H1 (cell line): ENCODE data around the gene DNMT1. TPM values are rescaled to one million over a fixed set of nuclear protein-coding genes. Genes with fewer than 3 reads are reported as not detected.

ENCODE experiments used
- CTCF ChIA-PET: fragments of 300-600 bp; sonication (Branson Sonifier 250); formaldehyde crosslinking; loops from one replicate; lab custom pipeline; 2021; ENCODE audit not compliant: partially characterized antibody; lab: Charles Lee
- POLR2A ChIA-PET: fragments of 300-600 bp; sonication (Branson Sonifier 250); formaldehyde crosslinking; loops from one replicate; lab custom pipeline; 2021; ENCODE audit warnings: inconsistent platforms; ENCODE audit not compliant: partially characterized antibody; lab: Charles Lee
- DNase-seq, 2 experiments: peaks; one replicate each; pipeline versions ENCODE4 v3.0.0 to v3.0.0-alpha.2; 2010 to 2022; ENCODE audit warnings: low spot score in 2 of 2, low read depth in 1 of 2, mixed read lengths in 1 of 2
- FAIRE-seq: peaks from 2 replicates; lab custom pipeline; 2011; peaks lifted over from hg19 to GRCh38; lab: Jason Lieb, UNC
- H2AFZ ChIP-seq: 2 replicates; pipeline ENCODE4 v1.8.1; 2012; ENCODE audit warnings: low read length, inconsistent platforms
- H2AK5ac ChIP-seq: 2 replicates; pipeline ENCODE4 v1.6.1; 2013; ENCODE audit warnings: low read depth, low read length
- H2BK120ac ChIP-seq: replicated peaks from 2 replicates; pipeline ENCODE3; 2013; ENCODE audit warnings: low read depth, low read length, inconsistent platforms
- H2BK12ac ChIP-seq: 2 replicates; pipeline ENCODE4 v1.6.1; 2013; ENCODE audit warnings: low read depth, low read length
- H2BK15ac ChIP-seq: 2 replicates; pipeline ENCODE4 v1.6.1; 2013; ENCODE audit warnings: low read length
- H2BK20ac ChIP-seq: 2 replicates; pipeline ENCODE4 v1.6.1; 2013; ENCODE audit warnings: low read length
- H2BK5ac ChIP-seq: 2 replicates; pipeline ENCODE4 v1.6.1; 2013; ENCODE audit warnings: low read depth, low read length
- H3K14ac ChIP-seq: 2 replicates; pipeline ENCODE4 v1.6.1; 2013; ENCODE audit warnings: inconsistent platforms; ENCODE audit not compliant: insufficient read length
- H3K18ac ChIP-seq: 2 replicates; pipeline ENCODE4 v1.6.1; 2013; ENCODE audit warnings: low read length; ENCODE audit errors: extremely low read depth
- H3K23ac ChIP-seq: 2 replicates; pipeline ENCODE4 v1.6.1; 2013; ENCODE audit warnings: inconsistent platforms; ENCODE audit not compliant: insufficient read length
- H3K23me2 ChIP-seq: 2 replicates; pipeline ENCODE4 v1.6.1; 2013; ENCODE audit warnings: low read depth, low read length
- H3K27ac ChIP-seq: 2 replicates; pipeline ENCODE4 v1.6.1; 2011; ENCODE audit warnings: low read depth, low read length, inconsistent platforms
- H3K27me3 ChIP-seq, 4 experiments: replicated peaks in 1 of 4; 1 replicate in 1 of 4; 2 replicates in 3 of 4; pipeline versions ENCODE4 v1.6.1 to v1.8.1; 2011 to 2013; ENCODE audit warnings: low read length in 3 of 4, mild to moderate bottlenecking in 3 of 4, inconsistent platforms in 2 of 4, mixed read lengths in 2 of 4, moderate library complexity in 1 of 4; ENCODE audit not compliant: control insufficient read depth in 3 of 4, insufficient read depth in 3 of 4; ENCODE audit errors: extremely low read depth in 1 of 4
- H3K36me3 ChIP-seq, 4 experiments: 2 replicates each; pipeline versions ENCODE4 v1.6.1 to v1.8.1; 2011 to 2013; ENCODE audit warnings: mild to moderate bottlenecking in 4 of 4, low read length in 3 of 4, moderate library complexity in 2 of 4, control low read depth in 1 of 4, inconsistent platforms in 1 of 4; ENCODE audit not compliant: insufficient read depth in 4 of 4, control insufficient read depth in 2 of 4
- H3K4ac ChIP-seq: replicated peaks from 2 replicates; pipeline ENCODE3; 2013; ENCODE audit warnings: low read length, low read depth, mixed read lengths, inconsistent platforms; ENCODE audit not compliant: insufficient read length
- H3K4me1 ChIP-seq, 4 experiments: replicated peaks in 1 of 4; 1 replicate in 1 of 4; 2 replicates in 3 of 4; pipeline versions ENCODE4 v1.6.1 to v1.8.1; 2011 to 2013; ENCODE audit warnings: low read length in 3 of 4, inconsistent platforms in 2 of 4, mixed read lengths in 1 of 4; ENCODE audit not compliant: insufficient read depth in 4 of 4, control insufficient read depth in 3 of 4
- H3K4me2 ChIP-seq, 2 experiments: 2 replicates each; pipeline versions ENCODE4 v1.6.1 to v1.8.1; 2011 to 2013; ENCODE audit warnings: low read depth in 2 of 2, low read length in 2 of 2, control low read depth in 1 of 2, inconsistent platforms in 1 of 2, mild to moderate bottlenecking in 1 of 2; ENCODE audit not compliant: insufficient read depth in 1 of 2
- H3K4me3 ChIP-seq, 4 experiments: fragments of 200-600, 300-600 bp in 1 of 4; sonication (generic), shearing (Covaris generic), sonication (Bioruptor Twin) in 1 of 4; 2 replicates each; pipeline versions ENCODE4 v1.5.1 to v1.8.1; 2011 to 2016; ENCODE audit warnings: low read length in 4 of 4, low read depth in 3 of 4, control low read depth in 2 of 4, inconsistent platforms in 2 of 4, mild to moderate bottlenecking in 2 of 4, mixed read lengths in 1 of 4, moderate library complexity in 1 of 4; ENCODE audit not compliant: insufficient read depth in 2 of 4; ENCODE audit errors: extremely low read depth in 1 of 4
- H3K56ac ChIP-seq: replicated peaks from 2 replicates; pipeline ENCODE3; 2013; ENCODE audit warnings: low read depth, mild to moderate bottlenecking, mixed read lengths, low read length, inconsistent platforms; ENCODE audit not compliant: insufficient read length
- H3K79me1 ChIP-seq: 2 replicates; pipeline ENCODE4 v1.6.1; 2013; ENCODE audit warnings: low read depth, low read length, control low read depth
- H3K79me2 ChIP-seq, 2 experiments: 2 replicates each; pipeline versions ENCODE4 v1.6.1 to v1.8.1; 2012 to 2013; ENCODE audit warnings: low read length in 2 of 2, mild to moderate bottlenecking in 2 of 2, inconsistent platforms in 1 of 2; ENCODE audit not compliant: insufficient read depth in 2 of 2, control insufficient read depth in 1 of 2
- H3K9ac ChIP-seq, 4 experiments: replicated peaks in 1 of 4; 1 replicate in 1 of 4; 2 replicates in 3 of 4; pipeline versions ENCODE4 v1.6.1 to v1.8.1; 2011 to 2013; ENCODE audit warnings: low read depth in 3 of 4, low read length in 3 of 4, control low read depth in 2 of 4, mild to moderate bottlenecking in 2 of 4, moderate library complexity in 2 of 4, inconsistent platforms in 1 of 4; ENCODE audit errors: extremely low read depth in 1 of 4
- H3K9me3 ChIP-seq, 2 experiments: 2 replicates each; pipeline versions ENCODE4 v1.6.1 to v1.8.1; 2012 to 2013; ENCODE audit warnings: mild to moderate bottlenecking in 2 of 2, moderate library complexity in 2 of 2, control low read depth in 1 of 2, inconsistent platforms in 1 of 2, low read depth in 1 of 2, low read length in 1 of 2, mixed read lengths in 1 of 2; ENCODE audit not compliant: insufficient read depth in 2 of 2
- H4K20me1 ChIP-seq, 2 experiments: replicated peaks in 1 of 2; 2 replicates each; pipeline versions ENCODE3 to v1.8.1; 2011 to 2013; ENCODE audit warnings: inconsistent platforms in 2 of 2, low read length in 2 of 2, mild to moderate bottlenecking in 1 of 2; ENCODE audit not compliant: insufficient read depth in 2 of 2, control insufficient read depth in 1 of 2
- H4K5ac ChIP-seq: 2 replicates; pipeline ENCODE4 v1.6.1; 2013; ENCODE audit warnings: low read length, low read depth, mixed read lengths, inconsistent platforms; ENCODE audit not compliant: insufficient read length
- H4K8ac ChIP-seq: 2 replicates; pipeline ENCODE4 v1.8.0; 2013; ENCODE audit warnings: mild to moderate bottlenecking, moderate library complexity, low read length, inconsistent platforms; ENCODE audit not compliant: insufficient read depth; ENCODE audit errors: extremely low read depth
- H4K91ac ChIP-seq: replicated peaks from 2 replicates; pipeline ENCODE3; 2013; ENCODE audit warnings: low read length, mixed read lengths, inconsistent platforms; ENCODE audit not compliant: insufficient read length
- ASH2L ChIP-seq: fragments of 200-600, 300-600 bp; sonication (generic); IDR thresholded peaks from one replicate; pipeline ENCODE4 v1.7.1; 2017; ENCODE audit warnings: low read length
- CHD1 ChIP-seq: IDR thresholded peaks from 2 replicates; pipeline ENCODE4 v1.6.1; 2012; ENCODE audit warnings: low read depth, low read length, improper control_type of control experiment
- CTBP2 ChIP-seq: IDR thresholded peaks from 2 replicates; pipeline ENCODE4 v1.7.0; 2011; ENCODE audit warnings: borderline replicate concordance, mild to moderate bottlenecking, moderate library complexity, mixed read lengths, low read length; ENCODE audit not compliant: insufficient read depth, insufficient read length
- KDM4A ChIP-seq: IDR thresholded peaks from one replicate; pipeline ENCODE4 v1.7.1; 2012; ENCODE audit warnings: low read depth, mild to moderate bottlenecking, moderate library complexity, low read length, inconsistent platforms; ENCODE audit not compliant: severe bottlenecking
- PHF8 ChIP-seq: fragments of 200-600 bp; sonication (generic); conservative IDR thresholded peaks from 2 replicates; pipeline ENCODE4 v1.7.1; 2012; ENCODE audit warnings: low read depth, mild to moderate bottlenecking, inconsistent platforms, low read length, moderate library complexity
- RAD21 ChIP-seq, 2 experiments: IDR thresholded peaks in 1 of 2; conservative IDR thresholded peaks in 1 of 2; 2 replicates each; pipeline ENCODE4 v1.6.1; 2011; ENCODE audit warnings: low read depth in 2 of 2, low read length in 2 of 2, improper control_type of control experiment in 1 of 2, inconsistent platforms in 1 of 2, mild to moderate bottlenecking in 1 of 2, moderate library complexity in 1 of 2
- SAP30 ChIP-seq: fragments of 300-600 bp; sonication (generic); IDR thresholded peaks from 2 replicates; pipeline ENCODE4 v1.7.1; 2012; ENCODE audit warnings: low read length, moderate library complexity, mild to moderate bottlenecking, inconsistent platforms; ENCODE audit not compliant: insufficient read depth, insufficient replicate concordance
- SIX5 ChIP-seq: IDR thresholded peaks from 2 replicates; pipeline ENCODE4 v1.6.1; 2011; ENCODE audit warnings: mild to moderate bottlenecking, low read depth, low read length
- SP1 ChIP-seq: IDR thresholded peaks from 2 replicates; pipeline ENCODE4 v1.6.1; 2011; ENCODE audit warnings: low read depth, low read length
- SP4 ChIP-seq: IDR thresholded peaks from 2 replicates; pipeline ENCODE4 v1.6.1; 2012; ENCODE audit warnings: low read length, inconsistent platforms
- TAF7 ChIP-seq: optimal IDR thresholded peaks from 2 replicates; pipeline ENCODE3; 2011; ENCODE audit warnings: low read depth, mild to moderate bottlenecking, inconsistent platforms, low read length, moderate library complexity, borderline replicate concordance
- TBP ChIP-seq: IDR thresholded peaks from 2 replicates; pipeline ENCODE4 v1.6.1; 2011; ENCODE audit warnings: low read depth, low read length, improper control_type of control experiment
- ZNF274 ChIP-seq: IDR thresholded peaks from 2 replicates; pipeline ENCODE4 v1.7.0; 2012; ENCODE audit warnings: low read length, borderline replicate concordance; ENCODE audit errors: extremely low read depth
- WGBS, 2 experiments: shearing (Covaris generic) in 1 of 2; methylation state at CpG; one replicate each; pipeline versions ENCODE4 v1.1.6 to v1.1.7; 2013 to 2015; ENCODE audit warnings: low lambda C conversion rate in 2 of 2, mixed read lengths in 2 of 2, inconsistent platforms in 1 of 2, low coverage in 1 of 2, missing lambda C conversion rate in 1 of 2; ENCODE audit not compliant: insufficient replicate concordance in 2 of 2, insufficient coverage in 1 of 2, insufficient read length in 1 of 2; ENCODE audit errors: extremely low coverage in 1 of 2, missing lambda C conversion rate in 1 of 2; 5-methylcytosine and 5-hydroxymethylcytosine counted together
- polyA plus RNA-seq, 7 experiments: library from polyadenylated mRNA; depleted of rRNA in 3 of 7; stranded (reverse) in 5 of 7; unstranded in 2 of 7; fragments of >200 nt in 5 of 7; fragments of 200-250 nt in 2 of 7; gene quantifications; 1 replicate in 5 of 7; 2 replicates in 1 of 7; 4 replicates in 1 of 7; pipeline versions ENCODE4 v1.2.1 to v1.2.3, GENCODE V29; 2011 to 2013; ENCODE audit warnings: missing spikeins in 2 of 7, mixed read lengths in 2 of 7
- total RNA-seq: library from RNA; stranded (reverse); fragmentation: NEBNext Ultra II Directional; extraction: Animal tissue kit (Norgen Biotek cat#: 25700); gene quantifications from 2 replicates; pipeline ENCODE4 v1.2.1, GENCODE V29; 2021
- TF ChIP-seq, protein P1 (sequence below): IDR thresholded peaks from 2 replicates; pipeline ENCODE4 v1.6.1; 2011; ENCODE audit warnings: low read depth, mild to moderate bottlenecking, low read length; ENCODE audit not compliant: insufficient read depth

The DNMT1 gene
- total and polyA plus RNA-seq, 2 of the 8 experiments (the other 6 are each of a cell fraction or from before 2014, with no cell fraction given), result 101 to 210 TPM

DNA sequence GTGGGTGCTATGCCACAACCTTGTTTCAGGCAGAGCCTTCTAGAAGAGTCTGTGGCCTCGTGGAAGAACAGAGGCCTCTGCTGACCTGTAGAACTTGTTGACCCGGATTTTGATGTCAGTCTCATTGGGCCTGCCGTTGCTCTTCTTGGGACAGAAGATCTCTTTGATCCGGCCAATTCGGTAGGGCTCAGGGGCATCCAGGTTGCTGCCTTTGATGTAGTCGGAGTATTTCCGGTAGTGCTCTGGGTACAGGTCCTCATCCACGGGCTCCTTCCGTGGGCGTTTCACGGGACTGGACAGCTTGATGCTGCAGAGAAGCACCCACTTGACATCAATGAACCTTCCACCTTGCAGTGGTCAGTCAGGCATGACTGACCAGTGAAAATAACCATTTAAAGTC, 51.1 kb downstream of the DNMT1 start:
- Histone ChIP-seq H4K8ac (no peak overlapping the region), H2BK120ac (no peak overlapping the region), H3K27me3 (no peaks in the 10 kb centered on the region), H3K23ac (no peak overlapping the region), H3K36me3 (peaks cover 48 to 88% (median 83%) of the 10 kb centered on the region in 4 experiments), H4K91ac (no peak overlapping the region), H3K4me1 (no peaks in the 10 kb centered on the region), H3K4me3 (no peak overlapping the region), H3K14ac (no peak overlapping the region), H4K20me1 (peaks cover 5 to 23% of the 10 kb centered on the region in 2 experiments), H2BK12ac (no peak overlapping the region), H4K5ac (no peak overlapping the region), H3K79me2 (no peaks in the 10 kb centered on the region), H3K9ac (no peak overlapping the region), H3K9me3 (no peaks in the 10 kb centered on the region), H3K27ac (no peak overlapping the region), H2BK5ac (no peak overlapping the region), H2AK5ac (no peak overlapping the region), H3K4me2 (no peak overlapping the region), H3K18ac (no peak overlapping the region), H3K56ac (no peak overlapping the region), H3K4ac (no peak overlapping the region), H3K79me1 (no peaks in the 10 kb centered on the region), H3K23me2 (no peaks in the 10 kb centered on the region), H2BK20ac (no peak overlapping the region), H2AFZ (no peak overlapping the region), H2BK15ac (no peak overlapping the region)
- POLR2A ChIA-PET, result interaction anchor here (1.2 to 3.3 kb wide), 4 partner anchors 13 to 30 kb away, joined by 3 to 10 read pairs (median 6); no protein-coding TSS in a partner anchor
- FAIRE-seq (no peak), DNase-seq (no peak)
- CTCF ChIA-PET, result interaction anchor here (0.6 kb wide), 1 partner anchor 29 kb away, joined by 3 read pairs; no protein-coding TSS in a partner anchor
- WGBS, 2 experiments, result 96% methylated on average over 11 of the region's 11 CpGs; no CpG with 5 or more reads in 1 of the 2 experiments
- TF ChIP-seq ASH2L, result no peak
- no peak for TF ChIP-seq RAD21 (IDR thresholded peaks at IDR 0.05 in 1 of 2, conservative IDR thresholded peaks at IDR 0.05 in 1 of 2; ENCODE audit: low read depth in 2 of 2, low read length in 2 of 2)
- no peak for TF ChIP-seq TBP
- TF ChIP-seq, protein P1, sequence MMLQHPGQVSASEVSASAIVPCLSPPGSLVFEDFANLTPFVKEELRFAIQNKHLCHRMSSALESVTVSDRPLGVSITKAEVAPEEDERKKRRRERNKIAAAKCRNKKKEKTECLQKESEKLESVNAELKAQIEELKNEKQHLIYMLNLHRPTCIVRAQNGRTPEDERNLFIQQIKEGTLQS, result no peak
- no peak for TF ChIP-seq CHD1
- TF ChIP-seq PHF8, result no peak
- TF ChIP-seq TAF7, result no peak
- TF ChIP-seq CTBP2, result no peak
- no peak for TF ChIP-seq ZNF274
- TF ChIP-seq SP1, result no peak
- TF ChIP-seq KDM4A, result no peak
- no peak for TF ChIP-seq SP4
- TF ChIP-seq SAP30, result no peak
- no peak for TF ChIP-seq SIX5
